ELF-1 (cell line): ENCODE data around the gene NUDCD3.

ENCODE experiments used
- DNase-seq: peaks from one replicate; pipeline ENCODE4 v3.0.0-alpha.2; 2016; ENCODE audit warnings: low read depth, low spot score

The NUDCD3 gene

DNA sequence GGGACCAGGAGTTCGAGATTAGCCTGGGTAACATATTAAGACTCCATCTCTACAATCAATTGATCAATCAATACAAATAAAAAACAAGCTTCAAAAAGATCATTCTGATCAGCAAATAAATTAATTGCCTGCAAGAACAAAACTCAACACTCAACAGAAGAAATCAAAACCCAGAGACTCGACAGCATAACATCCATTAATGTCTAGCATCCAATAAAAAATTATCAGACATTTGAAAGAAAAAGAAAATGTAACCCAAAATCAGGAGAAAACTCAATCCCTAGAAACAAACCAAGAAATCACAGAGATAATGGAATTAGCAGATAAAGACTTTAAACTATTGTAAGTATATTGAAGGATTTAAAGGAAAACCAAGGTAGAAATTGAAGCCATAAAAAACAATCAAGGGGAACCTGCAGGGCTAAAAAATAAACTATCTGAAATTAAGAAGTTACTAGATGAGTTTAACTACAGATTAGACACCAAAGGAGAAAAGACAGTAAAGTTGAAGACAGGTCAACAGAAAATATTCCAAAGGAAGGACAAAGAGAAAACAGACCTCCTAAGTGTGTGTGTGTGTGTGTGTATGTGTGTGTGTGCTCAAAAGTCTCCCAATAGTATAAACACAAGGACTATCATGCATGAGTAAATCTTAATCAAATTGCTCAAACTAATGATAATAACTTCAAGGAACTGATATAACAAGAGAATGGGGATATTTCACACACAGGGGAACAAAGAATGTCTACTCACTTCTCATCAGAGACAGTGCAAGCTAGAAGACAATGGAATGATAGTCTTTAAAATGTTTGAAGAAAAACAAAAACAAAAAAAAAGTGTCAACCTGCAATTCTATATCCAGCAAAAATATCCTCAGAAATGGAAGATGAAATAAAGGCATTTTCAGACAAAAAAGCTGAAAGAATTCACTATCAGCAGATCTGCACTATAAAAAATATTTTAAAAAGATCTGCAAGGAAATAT, 7.7 kb downstream of the NUDCD3 start:
- DNase-seq = no peak

DNA sequence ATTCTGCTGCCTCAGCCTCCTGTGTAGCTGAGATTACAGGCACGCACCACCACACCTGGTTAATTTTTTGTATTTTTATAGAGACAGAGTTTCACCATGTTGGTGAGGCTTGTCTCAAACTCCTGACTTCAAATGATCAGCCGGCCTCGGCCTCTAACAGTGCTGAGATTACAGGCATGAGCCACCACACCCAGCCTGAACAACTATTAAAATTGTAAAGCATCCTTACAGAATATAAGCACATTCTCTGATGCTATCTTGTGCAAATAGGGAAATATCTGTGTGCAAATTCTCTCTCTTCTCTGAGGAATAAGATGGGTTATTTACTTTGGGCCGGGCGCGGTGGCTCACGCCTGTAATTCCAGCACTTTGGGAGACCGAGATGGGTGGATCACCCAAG, 12.5 kb downstream of the NUDCD3 start:
- no peak for DNase-seq

DNA sequence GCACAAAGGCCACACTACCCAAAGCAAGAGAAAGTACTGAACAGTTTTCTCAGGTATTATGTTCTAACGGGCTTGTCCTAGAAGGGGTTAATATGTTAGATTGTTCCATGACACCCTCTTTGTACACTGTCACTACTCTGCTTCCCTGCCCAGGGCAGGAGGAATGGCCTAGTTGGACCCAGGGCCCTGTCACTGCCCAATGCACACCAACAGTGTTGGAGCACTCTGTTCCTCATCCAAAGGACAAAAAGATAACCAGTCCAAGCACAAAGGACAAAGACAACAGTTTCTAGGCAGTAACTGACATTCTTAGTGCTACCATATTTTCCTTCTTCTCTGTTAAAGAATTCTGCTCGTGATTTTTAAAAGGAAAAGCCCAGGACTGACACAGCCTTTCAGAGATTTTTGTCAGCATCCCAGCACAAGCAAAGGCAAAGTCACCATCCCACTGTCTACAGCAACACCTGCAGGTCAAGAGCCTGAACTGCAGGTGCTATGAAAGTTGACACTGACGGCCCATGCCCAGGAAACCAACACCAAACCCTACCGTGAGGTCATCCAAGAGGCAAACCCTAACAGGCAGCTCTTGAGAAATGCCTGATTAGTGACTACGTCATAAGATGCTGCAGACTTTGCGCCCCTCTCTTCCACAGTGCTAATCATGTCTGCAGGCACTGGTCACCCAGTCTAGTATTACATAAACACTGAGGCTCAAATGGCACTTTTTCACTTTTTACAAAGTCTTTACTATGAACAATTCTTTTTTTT, 13.2 kb downstream of the NUDCD3 start:
- peak; percentile 91 for DNase-seq

DNA sequence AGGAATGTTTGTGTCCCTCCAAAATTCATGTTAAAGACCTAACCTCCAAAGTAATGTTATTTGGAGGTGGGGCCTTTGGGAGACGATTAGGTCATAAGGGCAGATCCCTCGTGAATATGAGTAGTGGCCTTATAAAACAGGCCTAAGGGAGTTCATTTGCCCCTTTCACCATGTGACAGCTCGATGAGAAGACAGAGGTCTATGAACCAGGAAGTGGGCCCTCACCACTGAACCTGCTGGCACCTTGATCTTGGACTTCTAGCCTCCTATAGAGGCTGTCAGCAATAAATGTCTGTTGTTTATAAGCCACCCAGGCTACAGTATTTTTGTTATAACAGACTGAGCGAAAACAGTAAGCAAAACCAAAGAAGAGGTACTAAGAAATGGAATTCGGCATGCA, 14.1 kb downstream of the NUDCD3 start:
- DNase-seq = no peak

DNA sequence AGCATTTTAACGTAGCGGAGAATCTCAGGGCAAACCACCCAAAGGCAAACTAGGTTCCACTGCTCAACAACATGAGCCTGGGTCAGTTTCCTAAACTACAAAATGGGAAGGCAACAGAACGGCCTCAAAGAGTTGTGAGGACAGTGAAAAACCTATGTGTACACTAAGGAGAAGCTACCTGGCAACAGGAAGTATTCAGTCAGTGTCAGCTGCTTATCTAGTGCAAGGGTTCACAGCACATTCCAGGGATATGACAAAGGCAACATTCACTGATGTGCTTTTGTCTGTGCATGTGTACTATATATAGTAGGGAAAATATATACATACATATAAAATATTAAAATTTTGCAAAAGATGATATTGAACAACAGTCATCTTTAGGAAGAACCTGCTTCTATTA, 17.2 kb downstream of the NUDCD3 start:
- no peak for DNase-seq

DNA sequence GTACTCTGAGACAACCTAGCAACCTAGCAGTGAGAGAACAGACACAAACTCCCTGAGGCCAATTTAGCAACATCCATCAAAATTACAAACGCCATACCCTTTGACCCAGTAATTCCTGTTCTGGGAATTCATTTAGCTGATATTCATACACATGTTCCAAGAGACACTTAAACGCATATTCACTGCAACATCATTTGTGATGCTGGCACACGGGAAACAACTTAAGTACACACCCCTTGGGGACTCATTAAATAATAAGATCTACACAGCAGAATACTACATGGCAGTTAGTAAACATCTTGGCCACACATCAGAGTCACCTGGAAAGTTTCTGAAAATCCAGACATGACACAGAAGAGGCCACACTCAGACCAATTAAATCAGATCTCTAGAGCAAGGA, 17.6 kb downstream of the NUDCD3 start:
- no peak for DNase-seq

DNA sequence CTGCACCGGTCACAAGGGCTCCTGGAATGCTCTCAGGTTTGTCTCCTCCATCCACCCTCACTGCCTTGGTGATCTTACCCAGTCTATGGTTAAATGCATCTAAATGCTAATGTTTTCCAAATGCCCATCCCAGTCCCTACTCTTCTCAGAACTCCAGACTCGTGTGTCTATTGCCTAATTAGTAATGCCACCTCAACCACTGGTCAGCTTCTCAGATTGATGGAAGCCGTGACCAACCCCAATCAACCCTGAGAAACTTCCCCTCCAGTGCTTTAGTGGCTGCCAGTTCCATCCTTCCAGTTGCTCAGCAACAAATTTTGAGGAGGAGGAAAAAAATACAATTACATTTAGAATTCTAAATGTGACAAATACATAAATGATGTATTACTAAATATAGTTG, 18.6 kb downstream of the NUDCD3 start:
- DNase-seq = no peak

DNA sequence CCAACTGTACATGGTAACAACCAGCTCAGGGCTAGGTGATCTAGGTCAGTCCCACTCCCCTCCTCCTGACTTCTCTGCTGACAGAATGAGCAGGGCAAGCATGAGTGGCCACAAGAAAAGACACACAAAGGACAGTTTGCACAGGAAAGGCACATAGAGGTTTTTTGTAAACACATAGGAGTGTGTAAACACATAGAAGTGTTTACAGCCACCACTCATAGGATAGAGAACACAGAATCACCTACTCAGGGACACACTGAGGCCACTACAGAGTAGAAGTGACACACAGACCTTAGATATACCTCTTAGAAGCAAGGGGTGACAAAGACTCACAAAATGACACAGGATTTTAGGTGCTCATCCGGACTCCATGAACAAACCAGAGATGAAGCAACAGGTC, 19.0 kb downstream of the NUDCD3 start:
- DNase-seq = no peak

DNA sequence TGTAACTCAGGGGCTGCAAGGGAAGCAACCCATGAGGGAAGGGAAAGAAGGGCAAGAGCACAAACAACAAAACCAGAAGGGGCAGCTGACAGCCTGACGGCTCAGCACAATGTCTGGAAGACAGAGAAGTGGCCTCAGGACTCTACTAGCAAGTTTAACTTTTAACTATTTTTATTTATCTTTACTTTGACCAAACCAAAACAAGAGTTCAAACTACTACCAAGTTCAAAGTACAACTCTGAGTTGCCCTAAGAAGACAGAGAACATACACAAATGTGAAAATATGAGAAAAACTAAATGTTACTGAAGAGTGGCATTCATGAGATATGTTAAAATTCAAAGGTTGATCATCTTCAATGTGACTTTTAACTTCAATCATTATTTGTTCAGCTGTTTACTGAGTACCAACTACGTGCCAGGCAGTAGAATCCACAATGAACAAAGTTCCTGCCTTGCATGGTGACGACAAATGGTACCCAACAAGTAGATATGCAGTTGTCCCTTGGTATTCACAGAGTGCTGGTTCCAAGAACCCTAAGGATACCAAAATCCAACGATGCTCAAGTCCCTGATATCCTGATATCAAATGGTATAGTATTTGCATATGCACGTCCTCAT, 19.7 kb downstream of the NUDCD3 start:
- DNase-seq = no peak

DNA sequence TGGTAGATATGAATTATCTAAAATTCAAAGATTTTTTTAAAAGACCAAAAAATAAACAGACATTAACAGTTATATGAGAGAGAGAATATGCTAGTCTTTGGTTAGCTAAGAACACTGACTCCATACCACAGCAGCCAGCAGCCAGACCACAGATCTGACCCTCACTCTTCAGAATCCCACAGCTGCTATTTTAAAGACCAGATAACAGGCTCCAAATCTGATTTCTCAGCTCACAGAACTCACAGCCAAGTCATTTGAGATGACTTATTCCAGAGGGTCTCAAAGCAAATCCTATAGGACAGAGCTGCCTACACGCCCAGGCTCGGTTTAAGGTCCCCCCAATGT, 20.4 kb downstream of the NUDCD3 start:
- no peak for DNase-seq

DNA sequence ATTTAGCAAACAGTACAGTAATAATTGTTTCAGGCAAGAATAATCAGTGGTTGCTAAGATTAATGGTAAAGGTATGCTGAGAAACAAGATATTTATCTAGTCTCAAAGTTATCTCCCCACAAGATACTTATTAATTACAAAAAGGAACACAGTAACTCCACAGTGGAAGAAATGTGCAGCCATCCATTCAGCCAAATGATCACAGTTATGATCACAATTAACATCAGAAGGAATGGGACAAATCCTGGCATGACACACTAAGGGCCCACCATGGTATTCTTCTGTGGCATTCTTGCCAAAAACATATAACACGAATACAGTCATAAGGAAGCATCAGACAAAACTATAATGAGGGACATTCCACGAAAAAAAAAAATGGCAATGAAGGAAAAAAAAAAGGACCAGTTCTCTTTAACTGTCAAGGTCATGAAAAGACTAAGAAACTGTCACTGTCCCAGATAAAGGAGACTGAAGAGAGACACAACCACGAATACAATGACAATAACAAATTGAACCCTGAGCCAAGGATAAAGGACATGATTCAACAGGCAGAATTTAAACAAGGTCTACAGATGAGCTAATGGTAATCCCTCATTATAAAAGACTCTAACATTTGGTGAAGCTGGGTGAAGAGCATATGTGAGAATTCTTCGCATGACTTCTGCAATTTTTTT, 20.9 kb downstream of the NUDCD3 start:
- DNase-seq = no peak

DNA sequence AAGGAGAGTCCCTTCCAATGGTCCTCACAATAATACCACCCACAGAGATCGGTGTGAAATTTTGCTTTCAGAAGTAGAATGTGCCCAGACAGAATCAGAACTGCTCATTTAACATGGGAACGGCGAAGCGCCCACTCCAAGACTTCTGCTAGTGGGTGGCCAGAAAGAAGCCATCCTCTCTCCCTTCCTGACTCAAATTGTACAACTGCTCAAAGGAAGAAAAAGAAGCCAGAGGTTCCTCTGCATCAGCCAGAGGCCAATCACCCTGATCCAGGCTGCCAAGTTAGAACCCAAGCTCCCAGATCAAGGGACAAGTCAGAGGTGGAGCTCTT, 23.3 kb downstream of the NUDCD3 start:
- no peak for DNase-seq

DNA sequence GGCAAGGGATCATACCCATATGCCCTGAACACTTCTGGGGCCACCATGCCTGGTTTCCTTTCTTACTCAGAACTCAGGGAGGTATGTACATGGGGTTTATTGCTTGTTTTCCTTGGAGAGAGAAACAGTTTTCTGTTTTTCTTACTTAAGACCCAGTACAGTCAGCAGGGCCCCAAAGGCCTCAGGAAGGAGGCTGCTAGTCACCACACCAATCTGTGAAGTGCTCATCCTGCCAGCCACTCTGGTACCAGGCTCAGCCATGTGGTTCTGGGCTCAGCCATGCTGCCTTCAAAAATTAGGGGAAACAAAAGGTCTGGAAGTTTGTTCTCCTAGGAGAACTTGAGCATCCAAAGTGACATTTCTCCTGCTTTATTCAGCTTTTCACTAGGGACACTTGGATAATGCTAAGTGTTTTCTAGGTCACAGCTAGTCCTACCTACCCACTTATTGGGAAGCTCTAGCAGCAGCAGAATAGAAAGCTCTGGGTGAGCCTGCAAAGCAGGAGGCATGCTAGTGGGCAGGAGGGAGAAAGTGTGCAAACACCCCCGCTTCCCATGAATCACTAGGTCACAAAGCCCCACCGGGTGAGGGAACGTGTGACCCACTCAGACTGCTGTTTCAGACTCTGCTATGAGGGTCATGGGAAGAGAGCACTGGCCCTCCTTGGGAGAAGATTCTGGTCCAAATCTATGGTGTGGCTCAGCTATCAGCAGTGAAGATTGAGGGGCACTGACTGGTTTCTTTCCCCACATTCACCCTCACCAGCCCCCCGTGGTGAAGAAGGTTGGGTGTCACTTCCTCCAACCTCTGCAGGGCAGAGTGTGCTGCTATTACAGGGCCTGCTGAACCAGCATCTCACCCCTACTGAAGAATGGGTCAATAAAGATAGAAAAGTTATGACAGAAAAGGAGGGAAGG, 23.9 kb downstream of the NUDCD3 start:
- no peak for DNase-seq

DNA sequence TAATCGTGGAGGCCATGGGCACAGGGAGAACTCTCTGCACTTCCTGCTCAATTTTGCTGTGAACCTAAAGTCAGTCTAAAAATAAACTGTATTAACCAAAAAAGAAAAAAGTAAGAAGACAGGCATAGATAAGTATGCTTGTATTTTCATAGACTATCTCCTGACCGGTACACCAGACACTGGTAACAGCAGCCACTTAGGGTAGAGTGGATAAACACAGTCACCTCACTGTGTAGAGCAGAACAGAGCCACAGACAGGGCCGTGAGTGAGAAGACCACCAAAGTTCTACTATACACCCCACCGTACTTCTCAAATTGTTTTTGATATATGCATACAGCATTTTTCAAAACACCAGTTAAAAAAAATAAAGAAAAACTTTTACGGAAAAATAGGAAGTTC, 25.0 kb downstream of the NUDCD3 start:
- DNase-seq = no peak

DNA sequence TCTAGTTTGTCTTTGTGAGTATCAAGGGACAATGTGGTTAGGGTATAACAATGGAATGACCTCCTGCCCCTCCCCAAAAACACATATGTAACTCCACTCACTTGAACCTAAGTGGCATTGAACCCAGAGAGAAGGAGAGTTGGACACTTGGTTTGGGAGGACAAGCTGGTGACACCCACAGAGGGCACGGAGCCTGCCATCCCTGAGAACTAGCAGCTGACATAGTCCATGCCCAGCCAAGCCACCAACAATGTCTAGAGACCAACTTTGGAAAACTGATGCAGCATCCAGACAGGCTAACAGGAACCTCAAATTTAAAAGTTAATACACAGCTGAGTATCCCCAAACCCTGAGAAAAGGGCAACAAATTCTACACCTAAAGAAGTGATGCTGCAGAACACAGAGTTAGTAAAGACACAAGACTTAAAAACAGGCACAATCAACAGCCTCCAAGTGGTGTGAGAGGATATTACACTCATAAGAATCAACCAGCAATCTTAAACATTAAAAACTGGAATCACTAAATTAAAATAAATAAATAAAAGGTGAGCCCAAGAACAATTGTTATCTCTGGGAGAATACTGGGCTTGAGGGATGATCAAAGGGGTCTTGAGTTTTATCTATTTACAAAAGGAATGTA, 27.2 kb downstream of the NUDCD3 start:
- no peak for DNase-seq

DNA sequence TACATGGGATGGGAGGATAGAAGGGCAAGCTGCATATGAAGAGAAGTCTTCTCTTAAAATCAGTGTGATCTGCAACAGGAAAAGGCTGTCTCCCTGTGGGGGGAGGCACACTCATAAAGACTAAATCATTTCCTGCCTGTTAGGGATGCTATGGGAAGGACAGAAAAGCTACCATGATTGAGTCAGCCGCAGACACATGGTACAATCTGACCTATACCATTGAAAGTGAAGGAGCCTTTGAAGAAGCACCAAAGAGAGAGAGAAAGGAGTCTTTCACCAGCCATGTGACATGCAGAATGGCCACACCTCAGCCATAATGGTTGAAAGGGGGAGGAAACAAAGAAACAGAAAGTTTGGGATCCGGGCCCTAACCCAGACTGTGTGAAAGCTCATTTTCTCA, 29.1 kb downstream of the NUDCD3 start:
- DNase-seq = no peak

DNA sequence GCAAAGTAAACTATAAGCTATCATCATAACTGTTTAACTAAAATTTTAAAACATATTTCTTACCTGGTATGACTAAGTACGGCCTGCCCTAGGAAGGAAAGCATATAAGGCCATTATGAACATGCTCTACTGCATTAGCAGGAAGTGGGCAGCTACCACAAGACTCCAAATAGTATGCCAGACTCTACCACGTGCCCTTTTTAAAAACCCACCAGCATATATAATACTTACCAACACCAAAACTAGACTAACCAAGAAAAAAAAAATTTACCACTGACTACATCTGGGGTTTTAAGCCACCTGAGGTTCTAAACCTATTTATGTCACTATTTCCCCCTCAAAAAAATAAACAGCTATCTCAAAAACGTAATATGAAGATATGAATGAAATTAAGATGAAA, 30.1 kb downstream of the NUDCD3 start:
- DNase-seq = no peak

DNA sequence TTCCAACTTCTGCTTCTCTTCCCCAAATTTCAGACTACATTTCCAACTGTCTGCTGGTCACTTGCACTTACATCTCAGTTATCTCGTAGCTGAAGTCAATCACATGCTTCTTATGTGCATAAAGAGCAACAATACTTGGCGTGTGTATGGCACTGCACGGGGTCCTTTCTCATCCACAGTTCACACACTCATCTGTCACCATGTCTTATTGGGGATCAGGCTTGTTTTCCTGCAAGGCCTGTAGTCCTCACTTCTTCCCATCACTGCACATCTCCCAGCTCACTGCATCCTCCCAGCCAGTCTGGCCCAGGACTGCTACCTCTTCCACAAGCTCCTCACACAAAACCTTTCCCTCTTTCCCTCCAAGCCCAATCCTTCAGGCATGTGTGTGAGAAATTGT, 35.3 kb downstream of the NUDCD3 start:
- no peak for DNase-seq

DNA sequence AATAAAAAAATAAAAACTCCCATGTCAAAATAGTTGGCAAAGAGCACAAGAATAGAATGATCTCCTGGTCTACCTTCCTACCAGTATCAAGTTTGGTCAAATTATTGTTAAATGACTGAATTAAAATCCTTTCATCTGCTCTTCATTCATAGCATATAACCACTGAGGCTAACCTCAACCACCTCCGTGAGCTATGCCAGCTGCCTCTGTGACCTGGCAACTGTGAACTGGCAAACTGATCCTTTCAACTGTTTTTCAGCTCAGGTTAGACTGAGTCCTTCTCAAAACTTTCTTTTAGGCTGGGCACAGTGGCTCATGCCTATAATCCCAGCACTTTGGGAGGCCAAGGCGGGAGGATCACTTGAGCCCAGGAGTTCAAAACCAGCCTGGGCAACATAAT, 36.1 kb downstream of the NUDCD3 start:
- no peak for DNase-seq

DNA sequence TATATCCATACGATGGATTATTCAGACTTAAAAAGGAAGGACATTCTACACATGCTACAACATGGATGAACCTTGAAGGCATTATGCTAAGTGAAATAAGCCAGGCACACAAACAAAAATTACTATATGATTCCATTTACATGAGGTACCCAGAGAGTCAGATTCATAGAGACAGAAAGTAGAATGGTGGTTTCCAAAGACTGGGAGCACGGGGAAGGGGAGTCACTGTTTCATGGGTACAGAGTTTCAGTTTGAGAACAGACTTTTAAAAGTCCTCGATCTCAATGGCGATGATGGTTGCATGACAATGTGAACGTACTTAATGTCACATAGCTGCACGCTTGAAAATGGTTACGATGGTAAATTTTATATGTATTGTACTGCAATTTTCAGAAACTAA, 39.3 kb downstream of the NUDCD3 start:
- no peak for DNase-seq

DNA sequence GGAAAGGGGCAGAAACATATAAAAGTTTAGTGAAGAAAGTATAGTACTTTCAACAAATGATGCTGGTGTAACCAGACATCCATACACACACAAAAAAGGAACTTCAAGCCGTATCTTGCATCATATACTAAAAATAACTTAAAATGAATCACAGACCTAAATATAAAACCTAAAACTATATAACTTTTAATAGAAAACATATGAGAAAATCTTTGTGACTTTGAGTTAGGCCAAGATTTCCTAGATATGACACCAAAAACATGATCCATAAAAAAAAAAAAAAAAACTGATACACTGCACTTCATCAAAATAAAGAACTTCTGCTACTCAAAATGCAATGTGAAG, 40.9 kb downstream of the NUDCD3 start:
- no peak for DNase-seq
